ENCODE results near the gene LGALS9B. TPM values are rescaled to one million over a fixed set of nuclear protein-coding genes. Genes with fewer than 3 reads are reported as not detected.
"Not testable (repeated sequence)": the region's sequence is repeated elsewhere in the genome, so short reads cannot be mapped to it uniquely, and the experiment has no call there.

LGALS9B gene
- total RNA-seq, 1 donor from 2014 or later: not detected

GRCh38 chr17:20427264-20427663 lies 40.1 kb downstream of the LGALS9B start:
- DNase-seq (ENCODE audit: low read depth, low spot score); H3K27ac Mint-ChIP-seq (ENCODE audit: unreplicated experiment); H3K4me3 Mint-ChIP-seq; H3K27me3 Mint-ChIP-seq (ENCODE audit: low read depth); H3K9me3 Mint-ChIP-seq; H3K4me1 Mint-ChIP-seq; H3K36me3 Mint-ChIP-seq (ENCODE audit: low read depth): not testable (repeated sequence)

- H3K9me3 Mint-ChIP-seq; H3K36me3 Mint-ChIP-seq (ENCODE audit: low read depth); H3K27me3 Mint-ChIP-seq (ENCODE audit: low read depth); H3K4me1 Mint-ChIP-seq; DNase-seq (ENCODE audit: low read depth, low spot score); H3K4me3 Mint-ChIP-seq; H3K27ac Mint-ChIP-seq (ENCODE audit: unreplicated experiment): not testable (repeated sequence)
Measured at GRCh38 chr17:20422826-20423225, 44.5 kb downstream of the LGALS9B start.

DNA sequence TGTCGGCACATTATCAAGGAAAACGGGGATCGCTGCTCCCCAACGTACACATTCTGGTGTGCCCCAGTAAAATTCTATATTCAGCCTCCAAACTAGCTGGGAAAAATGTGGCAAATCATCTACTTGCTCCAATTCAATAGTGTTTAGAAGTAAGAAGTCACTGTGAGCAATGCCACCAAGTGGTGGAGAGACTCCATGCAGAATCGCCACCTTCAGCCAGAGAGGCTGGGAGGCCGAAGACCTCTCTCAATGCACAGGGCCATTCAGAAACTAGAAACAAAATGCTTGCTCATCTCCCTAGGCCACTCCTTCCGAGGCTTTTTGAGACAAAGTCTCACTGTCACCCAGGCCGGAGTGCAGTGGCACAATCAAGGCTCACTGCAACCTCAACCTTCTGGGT lies 48.5 kb downstream of the LGALS9B start:
- not testable (repeated sequence) for H3K27me3 Mint-ChIP-seq (ENCODE audit: low read depth); DNase-seq (ENCODE audit: low read depth, low spot score); H3K27ac Mint-ChIP-seq (ENCODE audit: unreplicated experiment); H3K4me3 Mint-ChIP-seq; H3K9me3 Mint-ChIP-seq; H3K4me1 Mint-ChIP-seq; H3K36me3 Mint-ChIP-seq (ENCODE audit: low read depth)

GRCh38 chr17:20417492-20418080 lies 49.8 kb downstream of the LGALS9B start:
- not testable (repeated sequence) for H3K27me3 Mint-ChIP-seq (ENCODE audit: low read depth); H3K9me3 Mint-ChIP-seq; H3K36me3 Mint-ChIP-seq (ENCODE audit: low read depth); H3K27ac Mint-ChIP-seq (ENCODE audit: unreplicated experiment); H3K4me3 Mint-ChIP-seq; DNase-seq (ENCODE audit: low read depth, low spot score); H3K4me1 Mint-ChIP-seq

GRCh38 chr17:20416381-20416911 lies 50.9 kb downstream of the LGALS9B start:
- not testable (repeated sequence) for H3K27me3 Mint-ChIP-seq (ENCODE audit: low read depth); H3K4me3 Mint-ChIP-seq; H3K27ac Mint-ChIP-seq (ENCODE audit: unreplicated experiment); H3K9me3 Mint-ChIP-seq; DNase-seq (ENCODE audit: low read depth, low spot score); H3K36me3 Mint-ChIP-seq (ENCODE audit: low read depth); H3K4me1 Mint-ChIP-seq

DNA sequence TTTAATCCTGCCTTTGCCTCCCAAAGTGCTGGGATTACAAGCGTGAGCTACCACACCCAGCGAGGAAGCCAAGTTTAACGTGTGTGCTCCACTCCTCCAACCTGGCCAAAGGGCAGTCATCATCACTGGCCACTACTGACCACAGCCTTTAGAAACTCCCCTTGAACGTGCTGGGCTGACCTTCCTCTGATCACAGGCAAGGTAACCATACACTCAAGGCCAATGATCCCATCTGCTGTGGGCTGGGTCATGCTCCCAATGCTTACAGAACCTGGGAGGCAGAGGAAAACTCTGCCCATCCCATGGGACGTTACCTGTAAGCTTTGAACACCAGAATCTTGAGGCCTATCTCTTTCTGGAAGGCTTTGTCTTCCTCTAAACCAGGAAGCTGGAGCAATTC lies 51.9 kb downstream of the LGALS9B start:
- H3K27ac Mint-ChIP-seq (ENCODE audit: unreplicated experiment); H3K9me3 Mint-ChIP-seq; H3K36me3 Mint-ChIP-seq (ENCODE audit: low read depth); DNase-seq (ENCODE audit: low read depth, low spot score); H3K27me3 Mint-ChIP-seq (ENCODE audit: low read depth); H3K4me3 Mint-ChIP-seq; H3K4me1 Mint-ChIP-seq: not testable (repeated sequence)

DNA sequence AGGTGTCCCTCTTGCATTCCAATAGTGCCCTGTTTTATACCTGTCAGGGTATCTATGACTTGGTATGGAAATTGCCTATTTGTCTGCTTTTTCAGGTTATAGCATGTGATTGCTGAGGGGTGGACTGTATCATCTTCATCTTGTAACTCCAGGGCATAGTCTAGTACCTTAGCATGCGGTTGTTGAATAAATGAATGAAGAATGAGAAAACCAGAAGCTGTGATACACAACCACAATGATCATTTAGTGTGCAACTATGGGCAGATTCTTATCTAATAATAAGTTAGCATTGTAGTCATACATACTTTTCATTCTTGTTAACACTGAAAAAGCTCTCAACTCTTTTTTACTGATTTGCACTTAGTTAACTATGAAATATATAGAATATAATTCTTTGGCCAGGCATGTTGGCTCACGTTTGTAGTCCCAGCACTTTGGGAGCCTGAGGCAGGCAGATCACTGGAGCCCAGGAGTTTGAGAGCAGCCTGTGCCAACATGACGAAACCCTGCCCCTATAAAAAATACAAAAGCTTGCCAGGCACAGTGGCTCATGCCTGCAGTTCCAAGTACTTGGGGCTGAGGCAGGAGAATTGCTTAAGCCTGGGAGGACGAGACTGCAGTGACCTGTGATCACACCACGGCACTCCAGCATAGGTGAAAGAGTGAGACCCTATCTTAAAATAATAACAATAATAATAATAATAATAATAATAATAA lies 65.9 kb downstream of the LGALS9B start:
- not testable (repeated sequence) for H3K36me3 Mint-ChIP-seq (ENCODE audit: low read depth); H3K27me3 Mint-ChIP-seq (ENCODE audit: low read depth); H3K4me1 Mint-ChIP-seq; H3K27ac Mint-ChIP-seq (ENCODE audit: unreplicated experiment); DNase-seq (ENCODE audit: low read depth, low spot score); H3K4me3 Mint-ChIP-seq; H3K9me3 Mint-ChIP-seq

- not testable (repeated sequence) for H3K36me3 Mint-ChIP-seq (ENCODE audit: low read depth); H3K4me3 Mint-ChIP-seq; H3K4me1 Mint-ChIP-seq; H3K27ac Mint-ChIP-seq (ENCODE audit: unreplicated experiment); DNase-seq (ENCODE audit: low read depth, low spot score); H3K27me3 Mint-ChIP-seq (ENCODE audit: low read depth); H3K9me3 Mint-ChIP-seq
Measured at GRCh38 chr17:20400559-20401305, 66.6 kb downstream of the LGALS9B start.

Other genes with a start within 250 kb of the LGALS9B start
- not detected in 2 replicates for gene CDRT15L2, start 112.2 kb upstream of the LGALS9B start, total RNA-seq